ENCODE data around the gene VPS13D.

- TF ChIP-seq RAD21 (IDR thresholded peaks at IDR 0.05) (no peak), CTCF (IDR thresholded peaks at IDR 0.05; ENCODE audit: low read depth, low read length, missing input control) (no peak), TAF1 (conservative IDR thresholded peaks at IDR 0.05) (no peak), YY1 (IDR thresholded peaks at IDR 0.05) (no peak), REST (IDR thresholded peaks at IDR 0.05) (no peak), FOXA1 (IDR thresholded peaks at IDR 0.05) (no peak), EGR1 (IDR thresholded peaks at IDR 0.05; ENCODE audit: low read depth in 2 of 2) (no peak)
- TF ChIP-seq, protein P1, sequence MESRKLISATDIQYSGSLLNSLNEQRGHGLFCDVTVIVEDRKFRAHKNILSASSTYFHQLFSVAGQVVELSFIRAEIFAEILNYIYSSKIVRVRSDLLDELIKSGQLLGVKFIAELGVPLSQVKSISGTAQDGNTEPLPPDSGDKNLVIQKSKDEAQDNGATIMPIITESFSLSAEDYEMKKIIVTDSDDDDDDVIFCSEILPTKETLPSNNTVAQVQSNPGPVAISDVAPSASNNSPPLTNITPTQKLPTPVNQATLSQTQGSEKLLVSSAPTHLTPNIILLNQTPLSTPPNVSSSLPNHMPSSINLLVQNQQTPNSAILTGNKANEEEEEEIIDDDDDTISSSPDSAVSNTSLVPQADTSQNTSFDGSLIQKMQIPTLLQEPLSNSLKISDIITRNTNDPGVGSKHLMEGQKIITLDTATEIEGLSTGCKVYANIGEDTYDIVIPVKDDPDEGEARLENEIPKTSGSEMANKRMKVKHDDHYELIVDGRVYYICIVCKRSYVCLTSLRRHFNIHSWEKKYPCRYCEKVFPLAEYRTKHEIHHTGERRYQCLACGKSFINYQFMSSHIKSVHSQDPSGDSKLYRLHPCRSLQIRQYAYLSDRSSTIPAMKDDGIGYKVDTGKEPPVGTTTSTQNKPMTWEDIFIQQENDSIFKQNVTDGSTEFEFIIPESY (IDR thresholded peaks at IDR 0.05), result no peak
- TF ChIP-seq, protein P2, sequence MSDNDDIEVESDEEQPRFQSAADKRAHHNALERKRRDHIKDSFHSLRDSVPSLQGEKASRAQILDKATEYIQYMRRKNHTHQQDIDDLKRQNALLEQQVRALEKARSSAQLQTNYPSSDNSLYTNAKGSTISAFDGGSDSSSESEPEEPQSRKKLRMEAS (IDR thresholded peaks at IDR 0.05), result no peak
- TF ChIP-seq, protein P3, sequence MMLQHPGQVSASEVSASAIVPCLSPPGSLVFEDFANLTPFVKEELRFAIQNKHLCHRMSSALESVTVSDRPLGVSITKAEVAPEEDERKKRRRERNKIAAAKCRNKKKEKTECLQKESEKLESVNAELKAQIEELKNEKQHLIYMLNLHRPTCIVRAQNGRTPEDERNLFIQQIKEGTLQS (IDR thresholded peaks at IDR 0.05), result no peak
These were observed 851 bp upstream of the VPS13D start for GRCh38 chr1:12228979-12229378.

Measured in liver (tissue), 3 donors.